ENCODE results near the gene ARNT2.

The ARNT2 gene

GRCh38 chr15:80577552-80578205 is 173.5 kb downstream of the ARNT2 start:
- no peak for DNase-seq (ENCODE audit: low read depth)

- DNase-seq (ENCODE audit: low read depth), result no peak
These were observed 174.0 kb downstream of the ARNT2 start for GRCh38 chr15:80578206-80578595.

GRCh38 chr15:80578871-80579270 is 174.7 kb downstream of the ARNT2 start:
- no peak for DNase-seq (ENCODE audit: low read depth)

GRCh38 chr15:80579611-80580010 is 175.4 kb downstream of the ARNT2 start:
- no peak for DNase-seq (ENCODE audit: low read depth)

GRCh38 chr15:80580106-80580505 is 175.9 kb downstream of the ARNT2 start:
- DNase-seq (ENCODE audit: low read depth), result no peak

GRCh38 chr15:80580536-80581260 is 176.5 kb downstream of the ARNT2 start:
- DNase-seq (ENCODE audit: low read depth), result no peak

GRCh38 chr15:80581976-80582375 is 177.8 kb downstream of the ARNT2 start:
- no peak for DNase-seq (ENCODE audit: low read depth)

GRCh38 chr15:80582816-80583423 is 178.7 kb downstream of the ARNT2 start:
- no peak for DNase-seq (ENCODE audit: low read depth)

- DNase-seq (ENCODE audit: low read depth), result no peak
These were observed 180.4 kb downstream of the ARNT2 start for GRCh38 chr15:80584561-80584964.

GRCh38 chr15:80584973-80585525 is 180.9 kb downstream of the ARNT2 start:
- DNase-seq (ENCODE audit: low read depth), result no peak

- DNase-seq (ENCODE audit: low read depth), result no peak
These were observed 181.4 kb downstream of the ARNT2 start for GRCh38 chr15:80585544-80586018.

- no peak for DNase-seq (ENCODE audit: low read depth)
These were observed 182.0 kb downstream of the ARNT2 start for GRCh38 chr15:80586161-80586560.

GRCh38 chr15:80587007-80587406 is 182.8 kb downstream of the ARNT2 start:
- DNase-seq (ENCODE audit: low read depth), result no peak

- no peak for DNase-seq (ENCODE audit: low read depth)
These were observed 183.8 kb downstream of the ARNT2 start for GRCh38 chr15:80587816-80588456.

GRCh38 chr15:80588801-80589200 is 184.6 kb downstream of the ARNT2 start:
- DNase-seq (ENCODE audit: low read depth), result no peak

- no peak for DNase-seq (ENCODE audit: low read depth)
These were observed 186.7 kb downstream of the ARNT2 start for GRCh38 chr15:80590761-80591355.

GRCh38 chr15:80591471-80591870 is 187.3 kb downstream of the ARNT2 start:
- DNase-seq (ENCODE audit: low read depth), result no peak

- DNase-seq (ENCODE audit: low read depth), result no peak
These were observed 188.0 kb downstream of the ARNT2 start for GRCh38 chr15:80591938-80592825.

GRCh38 chr15:80593486-80594030 is 189.4 kb downstream of the ARNT2 start:
- DNase-seq (ENCODE audit: low read depth), result no peak

GRCh38 chr15:80594091-80594889 is 190.1 kb downstream of the ARNT2 start:
- DNase-seq (ENCODE audit: low read depth), result no peak
